Measurements from ENCODE around the gene DNAAF2.

DNA sequence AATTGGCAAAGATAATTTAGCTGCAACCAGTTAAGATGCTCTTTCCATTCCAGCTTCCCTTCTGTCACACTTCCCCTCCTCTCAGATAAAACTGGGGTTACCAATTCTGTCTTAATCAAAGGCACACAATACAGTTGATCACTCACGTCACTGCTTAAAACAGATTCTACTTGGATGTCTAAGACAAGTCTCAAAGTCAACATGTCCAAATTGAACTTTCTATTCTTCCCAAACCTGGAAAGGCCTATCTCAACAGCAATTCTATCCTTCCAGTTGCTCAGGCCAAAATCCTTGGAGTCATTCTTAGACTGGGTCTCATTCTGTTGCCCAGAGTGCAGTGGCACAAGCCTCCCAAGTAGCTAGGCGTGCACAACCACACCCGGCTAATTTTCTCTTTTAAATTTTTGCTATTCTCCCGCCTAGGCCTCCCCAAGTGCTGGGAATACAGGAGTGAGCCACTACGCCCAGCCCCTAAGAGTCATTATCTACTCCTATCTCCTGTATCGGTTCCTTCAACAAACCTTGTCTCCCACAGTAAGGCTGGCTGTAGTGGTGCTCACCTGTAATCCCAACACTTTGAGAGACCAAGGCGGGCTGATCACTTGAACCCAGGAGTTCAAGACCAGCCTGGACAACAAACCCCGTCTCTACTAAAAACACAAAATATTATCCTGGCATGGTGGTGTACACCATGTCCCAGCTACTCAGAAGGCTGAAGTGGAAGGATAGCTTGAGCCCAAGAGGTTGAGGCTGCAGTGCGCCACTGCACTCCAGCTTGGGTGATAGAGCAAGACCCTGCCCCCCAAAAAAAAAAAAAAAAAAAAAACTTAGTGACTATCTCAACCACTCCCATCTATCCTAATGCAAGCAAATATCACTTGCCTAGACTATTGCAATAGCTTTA lies 53.6 kb downstream of the DNAAF2 start:
- TF ChIP-seq, protein P1, sequence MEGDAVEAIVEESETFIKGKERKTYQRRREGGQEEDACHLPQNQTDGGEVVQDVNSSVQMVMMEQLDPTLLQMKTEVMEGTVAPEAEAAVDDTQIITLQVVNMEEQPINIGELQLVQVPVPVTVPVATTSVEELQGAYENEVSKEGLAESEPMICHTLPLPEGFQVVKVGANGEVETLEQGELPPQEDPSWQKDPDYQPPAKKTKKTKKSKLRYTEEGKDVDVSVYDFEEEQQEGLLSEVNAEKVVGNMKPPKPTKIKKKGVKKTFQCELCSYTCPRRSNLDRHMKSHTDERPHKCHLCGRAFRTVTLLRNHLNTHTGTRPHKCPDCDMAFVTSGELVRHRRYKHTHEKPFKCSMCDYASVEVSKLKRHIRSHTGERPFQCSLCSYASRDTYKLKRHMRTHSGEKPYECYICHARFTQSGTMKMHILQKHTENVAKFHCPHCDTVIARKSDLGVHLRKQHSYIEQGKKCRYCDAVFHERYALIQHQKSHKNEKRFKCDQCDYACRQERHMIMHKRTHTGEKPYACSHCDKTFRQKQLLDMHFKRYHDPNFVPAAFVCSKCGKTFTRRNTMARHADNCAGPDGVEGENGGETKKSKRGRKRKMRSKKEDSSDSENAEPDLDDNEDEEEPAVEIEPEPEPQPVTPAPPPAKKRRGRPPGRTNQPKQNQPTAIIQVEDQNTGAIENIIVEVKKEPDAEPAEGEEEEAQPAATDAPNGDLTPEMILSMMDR (conservative IDR thresholded peaks at IDR 0.05; ENCODE audit: low read depth, low read length), result no peak
- no peak for TF ChIP-seq EZH2 (IDR thresholded peaks at IDR 0.05; ENCODE audit: borderline replicate concordance, low read depth, low read length, poor library complexity, severe bottlenecking)

Measured in A673 (cell line).